Muscle of leg (tissue), 16 donors: ENCODE data around the gene CNNM3. TPM values are rescaled to one million over a fixed set of nuclear protein-coding genes. Genes with fewer than 3 reads are reported as not detected.

Source experiments
- DNase-seq: peaks from one replicate; pipeline ENCODE4 v3.0.0; 2013
- H3K27ac ChIP-seq: one replicate; pipeline ENCODE4 v1.5.1; 2013; ENCODE audit warnings: mild to moderate bottlenecking, low read length, control low read depth
- H3K27me3 ChIP-seq: one replicate; pipeline ENCODE4 v1.6.1; 2013; ENCODE audit warnings: low read length; ENCODE audit not compliant: control insufficient read depth, insufficient read depth
- H3K36me3 ChIP-seq: one replicate; pipeline ENCODE4 v1.6.1; 2013; ENCODE audit warnings: low read length; ENCODE audit not compliant: control insufficient read depth, insufficient read depth
- H3K4me1 ChIP-seq: one replicate; pipeline ENCODE4 v1.6.1; 2013; ENCODE audit warnings: low read length; ENCODE audit not compliant: control insufficient read depth, insufficient read depth
- H3K4me3 ChIP-seq: one replicate; pipeline ENCODE4 v1.5.1; 2013; ENCODE audit warnings: low read length, control low read depth
- H3K9me3 ChIP-seq: replicated peaks from 2 replicates; pipeline ENCODE4 v1.6.1; 2013; ENCODE audit warnings: low read depth, low read length; ENCODE audit not compliant: control insufficient read depth
- WGBS: methylation state at CpG from one replicate; pipeline ENCODE4 v1.1.5; 2013; ENCODE audit warnings: missing lambda C conversion rate; ENCODE audit not compliant: insufficient coverage; 5-methylcytosine and 5-hydroxymethylcytosine counted together
- long read RNA-seq, 11 donors: transcript quantifications; one replicate each; lab custom pipeline, GENCODE V29; 2026
- polyA plus RNA-seq, 8 donors: library from polyadenylated mRNA; unstranded; fragments of 120-200 nt; gene quantifications; one replicate each; pipeline versions ENCODE4 v1.2.1 to v1.2.3, GENCODE V29; 2013; ENCODE audit warnings: inconsistent platforms in 1 of 8, low replicate concordance in 1 of 8; ENCODE audit not compliant: insufficient read length in 8 of 8, insufficient read depth in 1 of 8
- total RNA-seq: library from RNA; stranded (reverse); fragments of 120-200 nt; gene quantifications from one replicate; pipeline ENCODE4 v1.2.4, GENCODE V29; 2013

The CNNM3 gene
- total RNA-seq (4.9 TPM), polyA plus RNA-seq (10 to 100 TPM; 13.5 to 22.2 (median 16.9) TPM)
- long read RNA-seq, donor 1, partial matches to known transcripts = 0 of 1 reads
- long read RNA-seq, donor 1, other reads (novel, unspliced or antisense) = 0 of 1 reads
- long read RNA-seq, donor 2 = 0 reads
- long read RNA-seq, donor 3, partial matches to known transcripts = 11 of 11 reads
- long read RNA-seq, donor 3, other reads (novel, unspliced or antisense) = 0 of 11 reads
- long read RNA-seq, donor 4, partial matches to known transcripts = 0 of 2 reads
- long read RNA-seq, donor 4, other reads (novel, unspliced or antisense) = 0 of 2 reads
- long read RNA-seq, donor 5, partial matches to known transcripts = 0 of 3 reads
- long read RNA-seq, donor 5, other reads (novel, unspliced or antisense) = 0 of 3 reads
- long read RNA-seq, donor 6, partial matches to known transcripts = 0 of 2 reads
- long read RNA-seq, donor 6, other reads (novel, unspliced or antisense) = 0 of 2 reads
- long read RNA-seq, donor 7, partial matches to known transcripts = 0 of 1 reads
- long read RNA-seq, donor 7, other reads (novel, unspliced or antisense) = 0 of 1 reads
- long read RNA-seq, donor 8, partial matches to known transcripts = 0 of 2 reads
- long read RNA-seq, donor 8, other reads (novel, unspliced or antisense) = 0 of 2 reads
- long read RNA-seq, donor 9 = 0 reads
- long read RNA-seq, donor 10, partial matches to known transcripts = 15 of 20 reads
- long read RNA-seq, donor 10, other reads (novel, unspliced or antisense) = 5 of 20 reads
- long read RNA-seq, donor 11 = 0 reads

- peaks cover 44% of the 10 kb centered on the region for H3K4me1 ChIP-seq
- peak within 1 kb of the TSS; percentile 65 for H3K4me3 ChIP-seq
- H3K27ac ChIP-seq = peak within 1 kb of the TSS; percentile 88
- H3K9me3 ChIP-seq = no peaks in the 10 kb centered on the region
- H3K27me3 ChIP-seq = no peaks in the 10 kb centered on the region
- WGBS = under 1% methylated on average over 99 of the region's 103 CpGs
- DNase-seq = peak; percentile 98
- H3K36me3 ChIP-seq = peaks cover 22% of the 10 kb centered on the region
Measured at GRCh38 chr2:96816127-96816835, at the start of gene CNNM3. CNNM3 (plus strand) TSS chr2:96816268; CDS start chr2:96816278, 10 bp downstream.

GRCh38 chr2:96767135-96767871 lies 48.8 kb upstream of the CNNM3 start:
- no peaks in the 10 kb centered on the region for H3K9me3 ChIP-seq
- H3K36me3 ChIP-seq = no peaks in the 10 kb centered on the region
- no peaks in the 10 kb centered on the region for H3K27me3 ChIP-seq
- peaks cover 48% of the 10 kb centered on the region for H3K4me1 ChIP-seq
- no peak overlapping the region for H3K27ac ChIP-seq
- DNase-seq = no peak
- H3K4me3 ChIP-seq = no peak overlapping the region
- 90% methylated on average over 4 of the region's 9 CpGs for WGBS

- H3K27me3 ChIP-seq = no peaks in the 10 kb centered on the region
- no peak for DNase-seq
- no peaks in the 10 kb centered on the region for H3K9me3 ChIP-seq
- no peak overlapping the region for H3K27ac ChIP-seq
- WGBS = 71% methylated on average over 5 of the region's 8 CpGs
- H3K36me3 ChIP-seq = no peaks in the 10 kb centered on the region
- no peak overlapping the region for H3K4me3 ChIP-seq
- H3K4me1 ChIP-seq = peaks cover 39% of the 10 kb centered on the region
Measured at GRCh38 chr2:96768083-96768561, 47.9 kb upstream of the CNNM3 start.

- H3K4me3 ChIP-seq = no peak overlapping the region
- H3K36me3 ChIP-seq = no peaks in the 10 kb centered on the region
- peak overlapping the region; percentile 85 for H3K27ac ChIP-seq
- peak; percentile 88 for DNase-seq
- H3K27me3 ChIP-seq = no peaks in the 10 kb centered on the region
- peaks cover 25% of the 10 kb centered on the region for H3K4me1 ChIP-seq
- WGBS = 65% methylated on average over 6 of the region's 7 CpGs
- no peaks in the 10 kb centered on the region for H3K9me3 ChIP-seq
Measured at GRCh38 chr2:96769814-96770213, 46.3 kb upstream of the CNNM3 start.

GRCh38 chr2:96770442-96771202 lies 45.4 kb upstream of the CNNM3 start:
- peaks cover 25% of the 10 kb centered on the region for H3K4me1 ChIP-seq
- peak overlapping the region; percentile 85 for H3K27ac ChIP-seq
- H3K9me3 ChIP-seq = no peaks in the 10 kb centered on the region
- H3K36me3 ChIP-seq = no peaks in the 10 kb centered on the region
- H3K27me3 ChIP-seq = no peaks in the 10 kb centered on the region
- 76% methylated on average over 16 of the region's 25 CpGs for WGBS
- no peak overlapping the region for H3K4me3 ChIP-seq
- DNase-seq = peak; percentile 42

GRCh38 chr2:96771796-96772618 lies 44.1 kb upstream of the CNNM3 start:
- Histone ChIP-seq H3K4me1 (peaks cover 25% of the 10 kb centered on the region), H3K9me3 (no peaks in the 10 kb centered on the region), H3K36me3 (no peaks in the 10 kb centered on the region), H3K27ac (no peak overlapping the region), H3K27me3 (no peaks in the 10 kb centered on the region), H3K4me3 (no peak overlapping the region)
- 95% methylated on average over 14 of the region's 20 CpGs for WGBS
- DNase-seq = no peak

GRCh38 chr2:96772903-96773671 lies 43.0 kb upstream of the CNNM3 start:
- no peak for DNase-seq
- H3K9me3 ChIP-seq = no peaks in the 10 kb centered on the region
- peaks cover 25% of the 10 kb centered on the region for H3K4me1 ChIP-seq
- H3K36me3 ChIP-seq = no peaks in the 10 kb centered on the region
- WGBS = 89% methylated on average over 4 of the region's 12 CpGs
- H3K27ac ChIP-seq = no peak overlapping the region
- H3K4me3 ChIP-seq = no peak overlapping the region
- no peaks in the 10 kb centered on the region for H3K27me3 ChIP-seq

- Histone ChIP-seq H3K4me3 (no peak overlapping the region), H3K27me3 (no peaks in the 10 kb centered on the region), H3K27ac (no peak overlapping the region), H3K36me3 (no peaks in the 10 kb centered on the region), H3K9me3 (no peaks in the 10 kb centered on the region), H3K4me1 (peaks cover 23% of the 10 kb centered on the region)
- DNase-seq = no peak
- WGBS = 70% methylated on average over 2 of the region's 7 CpGs
Measured at GRCh38 chr2:96773922-96774321, 42.1 kb upstream of the CNNM3 start.
